ENCODE data around the gene PXK. TPM values are rescaled to one million over a fixed set of nuclear protein-coding genes. Genes with fewer than 3 reads are reported as not detected.

The PXK gene

Small RNAs within 50 kb of the gene (small RNA-seq; reads per million reads assigned to genes)
- not detected for gene AC098479.1 (ENCODE audit: low read depth)

All from mesenchymal stem cell (in vitro differentiated cells and primary cell).